Activated CD8-positive, alpha-beta T cell treated with anti-CD3 and anti-CD28 coated beads for 36 hours (primary cell): ENCODE data around the gene WDR62. TPM values are rescaled to one million over a fixed set of nuclear protein-coding genes. Genes with fewer than 3 reads are reported as not detected.
"Not testable (repeated sequence)": the region's sequence is repeated elsewhere in the genome, so short reads cannot be mapped to it uniquely, and the experiment has no call there.

Experiments
- ATAC-seq: fragments of 200-7000 bp; cut with Tn5 transposase; one replicate; pipeline ENCODE4 v1.10.0; 2021; ENCODE audit warnings: mild to moderate bottlenecking, moderate library complexity
- CTCF ChIA-PET: fragments of 350-600 bp; sonication (Branson Sonifier 250); formaldehyde crosslinking; loops from one replicate; lab custom pipeline; 2021; ENCODE audit warnings: antibody characterized with exemption; lab: Charles Lee
- POLR2A ChIA-PET: fragments of 350-600 bp; sonication (Branson Sonifier 250); formaldehyde crosslinking; loops from one replicate; lab custom pipeline; 2021; ENCODE audit warnings: antibody characterized with exemption; lab: Charles Lee
- DNase-seq: peaks from one replicate; pipeline ENCODE4 v3.0.0-alpha.2; 2020
- H3K27ac Mint-ChIP-seq: one replicate; pipeline ENCODE4 v1.8.0; 2021; ENCODE audit warnings: mild to moderate bottlenecking, mixed read lengths
- H3K27me3 Mint-ChIP-seq: one replicate; pipeline ENCODE4 v1.8.0; 2021; ENCODE audit warnings: mixed read lengths
- H3K36me3 Mint-ChIP-seq: one replicate; pipeline ENCODE4 v1.8.0; 2021; ENCODE audit warnings: low read depth, mixed read lengths
- H3K4me1 Mint-ChIP-seq: one replicate; pipeline ENCODE4 v1.8.0; 2021; ENCODE audit warnings: low read depth, mixed read lengths
- H3K4me3 Mint-ChIP-seq: one replicate; pipeline ENCODE4 v1.8.0; 2021; ENCODE audit warnings: mild to moderate bottlenecking, moderate library complexity, mixed read lengths
- H3K9me3 Mint-ChIP-seq: one replicate; pipeline ENCODE4 v1.8.0; 2021; ENCODE audit warnings: mixed read lengths
- CTCF ChIP-seq: fragments of 200-600 bp; IDR thresholded peaks from one replicate; pipeline ENCODE4 v1.8.0; 2022; ENCODE audit warnings: antibody characterized with exemption, mild to moderate bottlenecking
- intact Hi-C: fragments of 100-400 bp; cut with micrococcal nuclease; formaldehyde crosslinking; loops from one replicate; pipeline ENCODE4 v1.10.0; 2022
- total RNA-seq, 2 experiments: library from RNA; stranded (reverse); gene quantifications; one replicate each; pipeline ENCODE4 v1.2.3, GENCODE V29; 2021

WDR62 gene
- total RNA-seq, 2 experiments from 2014 or later: 19.8 to 22.6 TPM

- no peak overlapping the region for H3K27ac Mint-ChIP-seq
- no peak for TF ChIP-seq CTCF
- ChIA-PET POLR2A (no interaction called here), CTCF (no interaction called here)
- intact Hi-C loops: no loop called here
- no peak for DNase-seq
- H3K4me3 Mint-ChIP-seq: no peak overlapping the region
- ATAC-seq: no peak
- peaks cover 27% of the 10 kb centered on the region for H3K36me3 Mint-ChIP-seq
- no peaks in the 10 kb centered on the region for H3K27me3 Mint-ChIP-seq
- H3K9me3 Mint-ChIP-seq: no peaks in the 10 kb centered on the region
- peaks cover 18% of the 10 kb centered on the region for H3K4me1 Mint-ChIP-seq
Observed at GRCh38 chr19:36121486-36122124, 66.9 kb downstream of the WDR62 start.

GRCh38 chr19:36125557-36125956, 70.9 kb downstream of the WDR62 start:
- CTCF ChIA-PET: interaction anchor here (3.9 to 6.8 kb wide), 2 partner anchors 10 to 46 kb away, joined by 42 to 139 read pairs; partner anchors contain the start of genes POLR2I and TBCB
- no peak for ATAC-seq
- POLR2A ChIA-PET: interaction anchor here (1.1 to 1.5 kb wide), 2 partner anchors 47 to 51 kb away, joined by 3 read pairs; no protein-coding TSS in a partner anchor
- Mint-ChIP-seq H3K4me1 (peaks cover 12% of the 10 kb centered on the region), H3K36me3 (peaks cover 17% of the 10 kb centered on the region), H3K4me3 (no peak overlapping the region), H3K9me3 (no peaks in the 10 kb centered on the region), H3K27ac (peak overlapping the region; percentile 53), H3K27me3 (no peaks in the 10 kb centered on the region)
- DNase-seq: peak; percentile 29
- intact Hi-C loops: no loop called here
- no peak for TF ChIP-seq CTCF

- no peak for DNase-seq
- Mint-ChIP-seq H3K36me3 (peaks cover 13% of the 10 kb centered on the region), H3K27me3 (no peaks in the 10 kb centered on the region), H3K4me1 (peaks cover 26% of the 10 kb centered on the region), H3K9me3 (no peaks in the 10 kb centered on the region), H3K27ac (peak overlapping the region; percentile 92), H3K4me3 (peak overlapping the region; percentile 82)
- intact Hi-C loops: no loop called here
- TF ChIP-seq CTCF: no peak
- ChIA-PET CTCF (interaction anchor here (0.6 to 6.8 kb wide), 22 partner anchors 9 to 199 kb away, joined by 3 to 139 read pairs (median 4); partner anchors contain the start of genes CAPNS1, COX7A1, POLR2I and TBCB), POLR2A (interaction anchor here (0.7 to 2.2 kb wide), 7 partner anchors 9 to 1424 kb away, joined by 3 to 11 read pairs (median 3); partner anchors contain the start of genes THAP8 and WDR62)
- no peak for ATAC-seq
Observed at GRCh38 chr19:36128392-36128736, 73.7 kb downstream of the WDR62 start.

GRCh38 chr19:36131221-36131620, 76.5 kb downstream of the WDR62 start:
- POLR2A ChIA-PET, H3K9me3 Mint-ChIP-seq, H3K27ac Mint-ChIP-seq, ATAC-seq, H3K27me3 Mint-ChIP-seq, DNase-seq, H3K4me3 Mint-ChIP-seq, H3K36me3 Mint-ChIP-seq, intact Hi-C loops: not testable (repeated sequence)
- CTCF ChIA-PET: interaction anchor here (6.8 kb wide), 1 partner anchor 40 kb away, joined by 139 read pairs; no protein-coding TSS in a partner anchor
- H3K4me1 Mint-ChIP-seq: peaks cover 20% of the 10 kb centered on the region

GRCh38 chr19:36134867-36135266, 80.2 kb downstream of the WDR62 start:
- H3K4me3 Mint-ChIP-seq, H3K36me3 Mint-ChIP-seq, intact Hi-C loops, CTCF ChIA-PET, DNase-seq, POLR2A ChIA-PET, H3K9me3 Mint-ChIP-seq, H3K27ac Mint-ChIP-seq, H3K27me3 Mint-ChIP-seq, ATAC-seq: not testable (repeated sequence)
- peaks cover 25% of the 10 kb centered on the region for H3K4me1 Mint-ChIP-seq
